ENCODE measurements around the gene ARL11. TPM values are rescaled to one million over a fixed set of nuclear protein-coding genes. Genes with fewer than 3 reads are reported as not detected.

Gene ARL11
- total RNA-seq, 1 donor from 2014 or later, result not detected

GRCh38 chr13:49643035-49643646, 14.8 kb downstream of the ARL11 start:
- no peak overlapping the region for H3K4me3 ChIP-seq (ENCODE audit: insufficient read depth, low read depth, low read length)
- no peak for FAIRE-seq
- Mint-ChIP-seq H3K27ac (ENCODE audit: unreplicated experiment) (no peak overlapping the region), H3K36me3 (ENCODE audit: low read depth, unreplicated experiment) (no peaks in the 10 kb centered on the region), H3K4me3 (ENCODE audit: unreplicated experiment) (no peak overlapping the region), H3K4me1 (ENCODE audit: low read depth, unreplicated experiment) (peaks cover 4% of the 10 kb centered on the region), H3K27me3 (ENCODE audit: low read depth, unreplicated experiment) (no peaks in the 10 kb centered on the region), H3K9me3 (ENCODE audit: unreplicated experiment) (no peaks in the 10 kb centered on the region)
- TF ChIP-seq CTCF (IDR thresholded peaks at IDR 0.05; ENCODE audit: insufficient read depth, low read depth, low read length), result no peak
- no peak for TF ChIP-seq EZH2 (IDR thresholded peaks at IDR 0.05; ENCODE audit: insufficient read depth, low read length)
- no peaks in the 10 kb centered on the region for H3K9me3 ChIP-seq (ENCODE audit: insufficient read depth, low read depth, low read length)
- H4K20me1 ChIP-seq (ENCODE audit: insufficient read depth, low read length), result no peaks in the 10 kb centered on the region
- H3K4me1 ChIP-seq (ENCODE audit: insufficient read depth, low read length), result no peaks in the 10 kb centered on the region
- no peaks in the 10 kb centered on the region for H3K36me3 ChIP-seq (ENCODE audit: insufficient read depth, low read length)
- no peak for DNase-seq (ENCODE audit: low read depth)
- no peak overlapping the region for H3K9ac ChIP-seq (ENCODE audit: low read length)
- H3K79me2 ChIP-seq (ENCODE audit: insufficient read depth, low read length), result no peaks in the 10 kb centered on the region
- no peak overlapping the region for H3K4me2 ChIP-seq (ENCODE audit: low read length)
- H3K27ac ChIP-seq (ENCODE audit: low read depth, low read length), result no peak overlapping the region
- H3K27me3 ChIP-seq (ENCODE audit: insufficient read depth, low read length), result no peaks in the 10 kb centered on the region
- no peak overlapping the region for H2AFZ ChIP-seq (ENCODE audit: low read depth, low read length)

- TF ChIP-seq CTCF (IDR thresholded peaks at IDR 0.05; ENCODE audit: insufficient read depth, low read depth, low read length) (no peak), EZH2 (IDR thresholded peaks at IDR 0.05; ENCODE audit: insufficient read depth, low read length) (no peak)
- Histone ChIP-seq H3K27ac (ENCODE audit: low read depth, low read length) (no peak overlapping the region), H3K9me3 (ENCODE audit: insufficient read depth, low read depth, low read length) (no peaks in the 10 kb centered on the region), H3K9ac (ENCODE audit: low read length) (no peak overlapping the region), H2AFZ (ENCODE audit: low read depth, low read length) (no peak overlapping the region), H3K4me3 (ENCODE audit: insufficient read depth, low read depth, low read length) (no peak overlapping the region), H3K36me3 (ENCODE audit: insufficient read depth, low read length) (no peaks in the 10 kb centered on the region), H3K4me2 (ENCODE audit: low read length) (no peak overlapping the region), H3K4me1 (ENCODE audit: insufficient read depth, low read length) (no peaks in the 10 kb centered on the region), H3K79me2 (ENCODE audit: insufficient read depth, low read length) (no peaks in the 10 kb centered on the region), H3K27me3 (ENCODE audit: insufficient read depth, low read length) (no peaks in the 10 kb centered on the region), H4K20me1 (ENCODE audit: insufficient read depth, low read length) (no peaks in the 10 kb centered on the region)
- H3K4me1 Mint-ChIP-seq (ENCODE audit: low read depth, unreplicated experiment), result peaks cover 4% of the 10 kb centered on the region
- no peak overlapping the region for H3K4me3 Mint-ChIP-seq (ENCODE audit: unreplicated experiment)
- FAIRE-seq, result no peak
- no peaks in the 10 kb centered on the region for H3K9me3 Mint-ChIP-seq (ENCODE audit: unreplicated experiment)
- H3K27ac Mint-ChIP-seq (ENCODE audit: unreplicated experiment), result no peak overlapping the region
- H3K36me3 Mint-ChIP-seq (ENCODE audit: low read depth, unreplicated experiment), result no peaks in the 10 kb centered on the region
- no peaks in the 10 kb centered on the region for H3K27me3 Mint-ChIP-seq (ENCODE audit: low read depth, unreplicated experiment)
- DNase-seq (ENCODE audit: low read depth), result no peak
Observed at GRCh38 chr13:49645451-49645850, 17.1 kb downstream of the ARL11 start.

GRCh38 chr13:49646688-49647087, 18.4 kb downstream of the ARL11 start:
- Mint-ChIP-seq H3K27ac (ENCODE audit: unreplicated experiment) (no peak overlapping the region), H3K36me3 (ENCODE audit: low read depth, unreplicated experiment) (no peaks in the 10 kb centered on the region), H3K4me3 (ENCODE audit: unreplicated experiment) (no peak overlapping the region), H3K9me3 (ENCODE audit: unreplicated experiment) (no peaks in the 10 kb centered on the region), H3K4me1 (ENCODE audit: low read depth, unreplicated experiment) (peaks cover 4% of the 10 kb centered on the region), H3K27me3 (ENCODE audit: low read depth, unreplicated experiment) (no peaks in the 10 kb centered on the region)
- H4K20me1 ChIP-seq (ENCODE audit: insufficient read depth, low read length), result no peaks in the 10 kb centered on the region
- no peak overlapping the region for H2AFZ ChIP-seq (ENCODE audit: low read depth, low read length)
- no peak for TF ChIP-seq CTCF (IDR thresholded peaks at IDR 0.05; ENCODE audit: insufficient read depth, low read depth, low read length)
- no peak for TF ChIP-seq EZH2 (IDR thresholded peaks at IDR 0.05; ENCODE audit: insufficient read depth, low read length)
- H3K4me1 ChIP-seq (ENCODE audit: insufficient read depth, low read length), result no peaks in the 10 kb centered on the region
- no peak overlapping the region for H3K27ac ChIP-seq (ENCODE audit: low read depth, low read length)
- H3K36me3 ChIP-seq (ENCODE audit: insufficient read depth, low read length), result no peaks in the 10 kb centered on the region
- H3K9ac ChIP-seq (ENCODE audit: low read length), result no peak overlapping the region
- no peaks in the 10 kb centered on the region for H3K79me2 ChIP-seq (ENCODE audit: insufficient read depth, low read length)
- FAIRE-seq, result no peak
- no peak for DNase-seq (ENCODE audit: low read depth)
- no peaks in the 10 kb centered on the region for H3K9me3 ChIP-seq (ENCODE audit: insufficient read depth, low read depth, low read length)
- no peak overlapping the region for H3K4me2 ChIP-seq (ENCODE audit: low read length)
- H3K27me3 ChIP-seq (ENCODE audit: insufficient read depth, low read length), result no peaks in the 10 kb centered on the region
- no peak overlapping the region for H3K4me3 ChIP-seq (ENCODE audit: insufficient read depth, low read depth, low read length)

Measured in astrocyte (in vitro differentiated cells and primary cell).